Measurements from ENCODE around the gene LSAMP.

- TF ChIP-seq CTCF (conservative IDR thresholded peaks at IDR 0.05; ENCODE audit: low read depth, low read length) (no peak), EZH2 (IDR thresholded peaks at IDR 0.05; ENCODE audit: low read length, unreplicated experiment) (no peak), EZH2phosphoT487 (IDR thresholded peaks at IDR 0.05; ENCODE audit: borderline replicate concordance, low read length) (no peak)
These were observed 655.8 kb downstream of the LSAMP start for GRCh38 chr3:115789481-115789880.

Measured in PC-3 (cell line).